ENCODE results near the gene HIGD2B. TPM values are rescaled to one million over a fixed set of nuclear protein-coding genes. Genes with fewer than 3 reads are reported as not detected.

HIGD2B gene
- total and polyA plus RNA-seq, 2 of the 13 experiments (the other 11 are each of a cell fraction or from before 2014, with no cell fraction given) = not detected

GRCh38 chr15:72685925-72686794, at the start of gene HIGD2B, which contains the start of gene BBS4 (continued):
- TF ChIP-seq ZFP91 (CRISPR knock-in tag; IDR thresholded peaks at IDR 0.05; ENCODE audit: borderline replicate concordance) (peak; percentile 71; the same call in 1 of the 2 replicates), SRSF9 (IDR thresholded peaks at IDR 0.05; ENCODE audit: borderline replicate concordance, insufficient read depth, low read depth, low read length, poor library complexity, severe bottlenecking) (no peak), TARDBP (CRISPR knock-in tag; IDR thresholded peaks at IDR 0.05) (0 out of 2 replicates have a peak, but pooled peaks have one; percentile 22), ZNF761 (CRISPR knock-in tag; conservative IDR thresholded peaks at IDR 0.05) (no peak), ZNF564 (CRISPR knock-in tag; IDR thresholded peaks at IDR 0.05) (no peak), DMAP1 (CRISPR knock-in tag; IDR thresholded peaks at IDR 0.05) (no peak), ZC3H4 (CRISPR knock-in tag; IDR thresholded peaks at IDR 0.05; ENCODE audit: borderline replicate concordance) (no peak), WIZ (CRISPR knock-in tag; IDR thresholded peaks at IDR 0.05) (no peak), DMTF1 (CRISPR knock-in tag; IDR thresholded peaks at IDR 0.05) (no peak), DZIP1 (CRISPR knock-in tag; IDR thresholded peaks at IDR 0.05) (peak; percentile 61; the same call in 1 of the 2 replicates), ZNF225 (CRISPR knock-in tag; IDR thresholded peaks at IDR 0.05) (0 out of 2 replicates have a peak, but pooled peaks have one; percentile 25), E2F2 (CRISPR knock-in tag; IDR thresholded peaks at IDR 0.05; ENCODE audit: borderline replicate concordance) (no peak), MNT (IDR thresholded peaks at IDR 0.05) (no peak), ATF4 (CRISPR knock-in tag; IDR thresholded peaks at IDR 0.05) (0 out of 4 replicates have a peak, but pooled peaks of 1 of the 2 experiments have one; percentile 27), ZNF772 (CRISPR knock-in tag; IDR thresholded peaks at IDR 0.05) (no peak)
